HEK293 (cell line): ENCODE measurements around the gene ACP4.

Source experiments
- CTCF ChIP-seq: fragments of 450-650 bp; formaldehyde crosslinking; IDR thresholded peaks from 2 replicates; pipeline ENCODE4 v1.5.1; 2016; ENCODE audit warnings: missing biosample characterization, missing genetic modification characterization
- KLF16 ChIP-seq: fragments of 450-650 bp; formaldehyde crosslinking; IDR thresholded peaks from 2 replicates; pipeline ENCODE4 v1.5.1; 2017; ENCODE audit warnings: missing biosample characterization, missing genetic modification characterization
- MYNN ChIP-seq: fragments of 450-650 bp; formaldehyde crosslinking; IDR thresholded peaks from 2 replicates; pipeline ENCODE4 v1.5.1; 2016; ENCODE audit warnings: missing biosample characterization, missing genetic modification characterization, borderline replicate concordance
- SP7 ChIP-seq: fragments of 450-650 bp; formaldehyde crosslinking; IDR thresholded peaks from 2 replicates; pipeline ENCODE4 v1.5.1; 2016; ENCODE audit warnings: missing biosample characterization, missing genetic modification characterization
- TSHZ1 ChIP-seq: fragments of 450-650 bp; formaldehyde crosslinking; IDR thresholded peaks from 2 replicates; pipeline ENCODE4 v1.5.1; 2016; ENCODE audit warnings: missing biosample characterization, missing genetic modification characterization, borderline replicate concordance
- ZNF10 ChIP-seq: fragments of 450-650 bp; formaldehyde crosslinking; IDR thresholded peaks from 2 replicates; pipeline ENCODE4 v1.5.1; 2017; ENCODE audit warnings: missing biosample characterization, missing genetic modification characterization
- ZNF184 ChIP-seq: fragments of 450-650 bp; IDR thresholded peaks from 2 replicates; pipeline ENCODE4 v1.5.1; 2018; ENCODE audit warnings: missing biosample characterization, mild to moderate bottlenecking, missing genetic modification characterization
- ZNF211 ChIP-seq: fragments of 450-650 bp; formaldehyde crosslinking; IDR thresholded peaks from 2 replicates; pipeline ENCODE4 v1.5.1; 2016; ENCODE audit warnings: low read depth, missing biosample characterization, missing genetic modification characterization
- ZNF239 ChIP-seq: fragments of 450-650 bp; formaldehyde crosslinking; IDR thresholded peaks from 2 replicates; pipeline ENCODE4 v1.5.1; 2016; ENCODE audit warnings: missing biosample characterization, missing genetic modification characterization
- ZNF394 ChIP-seq: fragments of 450-650 bp; formaldehyde crosslinking; IDR thresholded peaks from 2 replicates; pipeline ENCODE4 v1.5.1; 2016; ENCODE audit warnings: missing biosample characterization, missing genetic modification characterization, mild to moderate bottlenecking, moderate library complexity, borderline replicate concordance
- ZNF449 ChIP-seq: fragments of 450-650 bp; formaldehyde crosslinking; IDR thresholded peaks from 2 replicates; pipeline ENCODE4 v1.5.1; 2017; ENCODE audit warnings: missing biosample characterization, mild to moderate bottlenecking, missing genetic modification characterization, moderate library complexity
- ZNF560 ChIP-seq: fragments of 450-650 bp; formaldehyde crosslinking; IDR thresholded peaks from 2 replicates; pipeline ENCODE4 v1.5.1; 2017; ENCODE audit warnings: missing biosample characterization, missing genetic modification characterization, borderline replicate concordance
- ZNF629 ChIP-seq: fragments of 450-650 bp; formaldehyde crosslinking; IDR thresholded peaks from 2 replicates; pipeline ENCODE4 v1.5.1; 2017; ENCODE audit warnings: missing biosample characterization, missing genetic modification characterization

- no peak for TF ChIP-seq SP7
- no peak for TF ChIP-seq CTCF (tag by site-specific recombination)
- TF ChIP-seq MYNN (tag by site-specific recombination): no peak
- no peak for TF ChIP-seq ZNF449 (tag by site-specific recombination)
- no peak for TF ChIP-seq ZNF184 (tag by site-specific recombination)
- no peak for TF ChIP-seq ZNF394 (tag by site-specific recombination)
- no peak for TF ChIP-seq KLF16
- no peak for TF ChIP-seq ZNF629 (tag by site-specific recombination)
- TF ChIP-seq TSHZ1 (tag by site-specific recombination): no peak
- no peak for TF ChIP-seq ZNF10
- no peak for TF ChIP-seq ZNF211 (tag by site-specific recombination)
- no peak for TF ChIP-seq ZNF239
- TF ChIP-seq ZNF560: no peak
These were observed 9.3 kb upstream of the ACP4 start for GRCh38 chr19:50780753-50781435.
